Thoracic aorta (tissue), 2 donors: Measurements from ENCODE around the gene TPK1. TPM values are rescaled to one million over a fixed set of nuclear protein-coding genes. Genes with fewer than 3 reads are reported as not detected.

ENCODE experiments used
- ATAC-seq: fragments of 150-250 bp; one replicate; pipeline ENCODE4 v1.8.0; 2017; ENCODE audit warnings: low read depth; ENCODE audit not compliant: insufficient number of reproducible peaks, low FRiP score
- DNase-seq: peaks from one replicate; pipeline ENCODE4 v3.0.0-alpha.2; 2020; ENCODE audit warnings: low spot score
- H3K27ac ChIP-seq, 2 donors: fragments of 200-600 bp; sonication (generic); 1 replicate in 1 of 2; 2 replicates in 1 of 2; pipeline ENCODE4 v1.5.1; 2016; ENCODE audit warnings: mild to moderate bottlenecking in 2 of 2, moderate library complexity in 2 of 2
- H3K27me3 ChIP-seq: fragments of 200-600 bp; sonication (generic); replicated peaks from 2 replicates; pipeline ENCODE4 v1.6.0; 2016; ENCODE audit warnings: mild to moderate bottlenecking; ENCODE audit not compliant: insufficient read depth
- H3K36me3 ChIP-seq: fragments of 200-600 bp; sonication (generic); one replicate; pipeline ENCODE4 v1.5.1; 2016
- H3K4me1 ChIP-seq, 2 donors: fragments of 200-600 bp; sonication (generic); 1 replicate in 1 of 2; 2 replicates in 1 of 2; pipeline versions ENCODE4 v1.5.1 to v1.6.0; 2016; ENCODE audit warnings: low read depth in 2 of 2, mild to moderate bottlenecking in 1 of 2; ENCODE audit not compliant: control insufficient read depth in 1 of 2
- H3K4me3 ChIP-seq: fragments of 200-600 bp; sonication (generic); 2 replicates; pipeline ENCODE4 v1.5.1; 2016; ENCODE audit warnings: mild to moderate bottlenecking
- H3K9me3 ChIP-seq: fragments of 200-600 bp; sonication (generic); 2 replicates; pipeline ENCODE4 v1.5.1; 2016
- total RNA-seq, 2 donors: library from RNA; depleted of rRNA; stranded (reverse); fragments of >200 nt; gene quantifications; one replicate each; pipeline versions ENCODE4 v1.1.0 to v1.2.3, GENCODE V29; 2016
- TF ChIP-seq, protein P1 (sequence below): fragments of 200-600 bp; sonication (generic); IDR thresholded peaks from one replicate; pipeline ENCODE4 v1.5.1; 2019; ENCODE audit warnings: antibody characterized with exemption

The TPK1 gene
- total RNA-seq, 2 donors from 2014 or later, result 13.3 to 21.2 TPM

DNA sequence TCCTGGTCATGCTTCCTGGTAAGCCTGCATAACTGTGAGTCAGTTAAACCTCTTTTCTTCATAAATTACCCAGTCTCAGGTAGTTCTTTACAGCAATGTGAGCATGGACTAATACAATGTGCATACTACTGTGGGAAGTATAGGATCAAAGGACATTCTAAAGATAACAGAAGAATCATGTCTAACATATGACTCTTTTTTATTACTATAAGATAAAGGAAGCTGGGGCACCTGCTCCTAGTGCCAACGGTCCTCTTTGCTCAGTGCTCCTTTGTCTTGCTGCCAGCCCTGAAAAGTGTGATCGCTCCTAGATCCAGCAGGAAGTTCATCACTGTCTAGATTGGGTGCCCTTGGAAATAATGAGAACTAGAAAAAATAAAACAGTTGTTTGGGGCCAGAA lies 289.1 kb downstream of the TPK1 start:
- DNase-seq, result no peak
- H3K36me3 ChIP-seq, result no peaks in the 10 kb centered on the region
- H3K4me1 ChIP-seq, result peaks cover 0 to 2% of the 10 kb centered on the region in 2 donors
- H3K4me3 ChIP-seq, result no peak overlapping the region
- ATAC-seq, result no peak
- H3K27me3 ChIP-seq, result no peaks in the 10 kb centered on the region
- no peaks in the 10 kb centered on the region for H3K9me3 ChIP-seq
- H3K27ac ChIP-seq, result no peak overlapping the region
- TF ChIP-seq, protein P1, sequence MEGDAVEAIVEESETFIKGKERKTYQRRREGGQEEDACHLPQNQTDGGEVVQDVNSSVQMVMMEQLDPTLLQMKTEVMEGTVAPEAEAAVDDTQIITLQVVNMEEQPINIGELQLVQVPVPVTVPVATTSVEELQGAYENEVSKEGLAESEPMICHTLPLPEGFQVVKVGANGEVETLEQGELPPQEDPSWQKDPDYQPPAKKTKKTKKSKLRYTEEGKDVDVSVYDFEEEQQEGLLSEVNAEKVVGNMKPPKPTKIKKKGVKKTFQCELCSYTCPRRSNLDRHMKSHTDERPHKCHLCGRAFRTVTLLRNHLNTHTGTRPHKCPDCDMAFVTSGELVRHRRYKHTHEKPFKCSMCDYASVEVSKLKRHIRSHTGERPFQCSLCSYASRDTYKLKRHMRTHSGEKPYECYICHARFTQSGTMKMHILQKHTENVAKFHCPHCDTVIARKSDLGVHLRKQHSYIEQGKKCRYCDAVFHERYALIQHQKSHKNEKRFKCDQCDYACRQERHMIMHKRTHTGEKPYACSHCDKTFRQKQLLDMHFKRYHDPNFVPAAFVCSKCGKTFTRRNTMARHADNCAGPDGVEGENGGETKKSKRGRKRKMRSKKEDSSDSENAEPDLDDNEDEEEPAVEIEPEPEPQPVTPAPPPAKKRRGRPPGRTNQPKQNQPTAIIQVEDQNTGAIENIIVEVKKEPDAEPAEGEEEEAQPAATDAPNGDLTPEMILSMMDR, result no peak

DNA sequence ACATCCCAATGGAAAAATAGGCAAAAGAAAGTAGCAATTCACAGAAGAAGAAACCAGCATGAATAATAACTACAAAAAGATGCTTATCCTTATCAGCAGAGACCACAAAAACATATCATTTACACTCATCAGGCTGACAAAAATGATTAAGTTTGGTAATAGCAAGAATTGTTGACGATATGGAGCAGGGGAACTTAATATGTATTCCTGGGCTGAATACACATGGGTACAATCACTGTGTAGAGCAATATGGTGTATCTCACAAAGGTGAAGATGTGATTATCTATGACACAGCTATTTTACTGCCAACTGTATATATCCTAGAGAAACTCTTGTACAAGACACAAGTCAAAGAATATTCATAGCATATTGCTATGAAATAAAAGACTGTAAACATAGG lies 290.5 kb downstream of the TPK1 start:
- ATAC-seq (no peak), DNase-seq (no peak)
- TF ChIP-seq, protein P1, result no peak
- H3K9me3 ChIP-seq, result no peaks in the 10 kb centered on the region
- H3K27ac ChIP-seq, result no peak overlapping the region
- H3K27me3 ChIP-seq, result no peaks in the 10 kb centered on the region
- no peak overlapping the region for H3K4me3 ChIP-seq
- no peaks in the 10 kb centered on the region for H3K36me3 ChIP-seq
- H3K4me1 ChIP-seq, result no peaks in the 10 kb centered on the region

DNA sequence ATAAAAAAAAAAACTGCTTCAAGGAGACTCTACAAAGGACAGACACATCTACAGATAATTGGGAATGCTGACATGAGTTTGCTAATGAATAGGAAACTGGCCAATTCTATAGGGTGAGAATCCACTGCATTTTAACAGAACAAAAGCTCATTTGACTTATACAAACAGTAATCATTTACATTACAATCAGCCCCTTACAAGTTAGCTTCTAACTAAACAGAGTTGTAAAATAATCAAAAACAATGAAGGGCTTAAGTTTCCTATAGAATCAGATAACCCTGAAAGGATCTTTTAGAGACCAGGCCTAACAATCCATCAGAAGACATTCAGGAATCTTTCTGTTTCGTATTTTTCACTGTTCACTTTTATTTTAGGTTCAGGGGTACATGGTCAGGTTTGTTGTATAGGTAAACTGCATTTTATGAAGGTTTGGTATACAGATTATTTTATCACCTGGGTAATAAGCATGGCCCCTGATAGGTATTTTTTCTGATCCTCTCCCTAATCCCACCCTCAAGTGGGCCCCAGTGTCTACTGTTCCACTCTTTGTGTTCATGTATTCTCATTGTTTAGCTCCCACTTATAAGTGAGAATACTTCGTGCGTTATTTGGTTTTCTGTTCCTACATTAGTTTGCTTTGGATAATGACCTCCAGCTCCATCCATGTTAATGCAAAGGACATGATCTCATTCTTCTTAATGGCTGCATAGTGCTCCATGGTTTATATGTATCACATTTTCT lies 301.0 kb downstream of the TPK1 start:
- H3K4me3 ChIP-seq, result no peak overlapping the region
- no peaks in the 10 kb centered on the region for H3K36me3 ChIP-seq
- H3K4me1 ChIP-seq, result peaks cover 6 to 8% of the 10 kb centered on the region in 2 donors
- no peak for DNase-seq
- no peak overlapping the region for H3K27ac ChIP-seq
- no peaks in the 10 kb centered on the region for H3K9me3 ChIP-seq
- no peak for ATAC-seq
- TF ChIP-seq, protein P1, result no peak
- H3K27me3 ChIP-seq, result no peaks in the 10 kb centered on the region

DNA sequence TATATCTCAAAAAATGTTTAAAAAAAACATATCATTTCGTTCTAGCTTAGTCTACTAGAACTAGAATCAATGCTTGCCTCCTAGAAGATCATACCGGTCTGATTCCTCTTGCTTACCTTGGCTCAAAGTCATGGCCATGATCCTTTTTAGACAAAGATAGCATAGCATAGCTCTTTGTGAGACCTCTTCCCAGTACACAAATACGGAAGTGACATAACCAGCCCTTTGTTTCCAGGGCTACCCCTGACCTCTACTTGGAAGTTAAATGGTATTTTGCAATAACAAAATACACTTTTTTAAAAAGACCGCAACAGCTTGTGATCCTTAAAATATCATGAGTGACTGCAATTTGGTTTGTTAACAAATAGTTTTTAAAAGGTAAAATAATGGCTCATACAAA lies 301.7 kb downstream of the TPK1 start:
- Histone ChIP-seq H3K4me1 (peaks cover 6 to 8% of the 10 kb centered on the region in 2 donors), H3K36me3 (no peaks in the 10 kb centered on the region), H3K9me3 (no peaks in the 10 kb centered on the region), H3K27ac (no peak overlapping the region), H3K27me3 (no peaks in the 10 kb centered on the region), H3K4me3 (no peak overlapping the region)
- DNase-seq (no peak), ATAC-seq (no peak)
- TF ChIP-seq, protein P1, result no peak

DNA sequence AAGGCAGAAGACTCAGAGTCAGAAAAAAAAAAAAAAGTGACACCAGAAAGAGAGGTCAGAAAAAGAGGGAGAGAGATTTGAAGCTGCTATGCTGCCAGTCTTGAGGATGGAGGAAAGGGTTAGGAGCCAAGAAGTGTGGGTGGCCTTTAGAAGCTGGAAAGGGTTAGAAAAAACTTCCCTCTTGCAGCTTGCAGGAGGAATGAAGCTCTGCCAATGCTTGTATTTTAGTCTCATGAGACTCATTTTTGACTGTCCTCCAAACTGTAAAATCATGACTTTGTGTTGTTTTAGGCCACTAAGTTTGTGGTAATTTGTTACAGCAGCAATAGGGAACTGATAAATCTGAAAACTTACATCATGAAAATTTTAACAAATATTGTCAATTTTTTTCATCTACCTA lies 304.7 kb downstream of the TPK1 start:
- peaks cover 8% of the 10 kb centered on the region in 2 donors for H3K4me1 ChIP-seq
- DNase-seq (no peak), ATAC-seq (no peak)
- TF ChIP-seq, protein P1, result no peak
- H3K36me3 ChIP-seq, result no peaks in the 10 kb centered on the region
- H3K4me3 ChIP-seq, result no peak overlapping the region
- no peaks in the 10 kb centered on the region for H3K9me3 ChIP-seq
- H3K27me3 ChIP-seq, result no peaks in the 10 kb centered on the region
- H3K27ac ChIP-seq, result no peak overlapping the region
